ENCODE data around the gene WFIKKN1.
"Not testable (repeated sequence)": the region's sequence is repeated elsewhere in the genome, so short reads cannot be mapped to it uniquely, and the experiment has no call there.

Gene WFIKKN1

DNA sequence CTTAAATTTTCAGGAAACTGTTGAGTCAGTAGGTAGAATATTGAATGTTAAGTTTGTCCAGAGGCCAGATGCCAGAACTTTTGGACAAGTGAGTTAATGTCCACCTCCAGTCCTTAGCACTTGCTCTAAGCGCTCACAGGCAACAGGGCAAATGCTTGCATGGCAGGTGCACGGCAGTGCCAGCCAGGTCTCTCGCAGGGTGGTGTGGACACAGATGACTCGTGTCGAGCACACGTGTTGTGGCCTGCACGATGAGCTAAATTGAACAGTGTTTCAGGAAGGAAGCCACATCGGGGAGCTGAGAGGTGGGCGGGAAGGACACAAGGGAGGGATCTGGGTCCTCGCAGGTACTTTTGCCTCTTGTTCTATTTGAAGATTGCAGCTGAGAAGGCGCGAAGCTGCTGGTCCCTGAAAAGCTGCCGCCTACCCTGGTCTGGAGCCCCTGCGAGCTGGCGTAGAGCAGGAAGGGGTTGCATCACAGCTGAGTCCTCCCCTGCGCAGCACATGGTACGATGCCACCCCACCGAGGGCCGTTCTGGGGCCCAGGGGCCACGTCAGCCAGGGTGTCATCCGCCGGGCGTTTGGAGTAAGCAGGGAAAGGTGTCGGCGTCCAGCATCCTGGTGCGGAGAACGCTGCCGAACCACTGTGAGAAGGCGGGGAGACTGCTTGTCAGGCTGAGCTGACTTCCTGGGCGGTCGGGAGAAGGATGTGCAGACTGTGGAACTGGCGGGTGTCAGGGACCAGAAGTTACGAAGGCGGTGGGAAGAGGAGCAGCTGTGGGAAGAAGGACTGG lies 34.6 kb upstream of the WFIKKN1 start:
- no peak for DNase-seq

GRCh38 chr16:596736-597060 lies 34.1 kb upstream of the WFIKKN1 start:
- no peak for DNase-seq

- DNase-seq = not testable (repeated sequence)
Observed at GRCh38 chr16:597655-598054, 33.1 kb upstream of the WFIKKN1 start.

GRCh38 chr16:598823-599739 lies 31.7 kb upstream of the WFIKKN1 start:
- no peak for DNase-seq

DNA sequence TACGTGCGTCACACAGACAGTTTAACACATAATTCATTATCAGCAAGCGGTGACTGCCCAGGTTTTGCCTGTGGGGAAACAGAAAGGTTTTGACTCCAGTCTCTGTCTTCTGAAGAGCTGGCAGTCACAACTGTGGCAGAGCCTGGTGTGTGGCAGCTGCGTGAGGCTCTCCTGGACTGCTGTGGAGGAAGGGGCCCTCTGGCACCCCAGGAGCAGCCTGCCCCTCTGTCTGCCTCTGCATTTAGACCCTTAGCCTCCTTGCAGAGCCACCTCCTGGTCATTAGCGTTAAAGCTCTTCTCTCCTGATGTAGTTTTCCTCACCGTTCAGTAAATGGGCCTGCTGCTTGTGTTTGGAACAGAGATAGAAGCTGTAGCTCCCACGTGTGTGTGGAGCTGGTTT lies 30.0 kb upstream of the WFIKKN1 start:
- no peak for DNase-seq

- no peak for DNase-seq
Observed at GRCh38 chr16:603933-604332, 26.9 kb upstream of the WFIKKN1 start.

DNA sequence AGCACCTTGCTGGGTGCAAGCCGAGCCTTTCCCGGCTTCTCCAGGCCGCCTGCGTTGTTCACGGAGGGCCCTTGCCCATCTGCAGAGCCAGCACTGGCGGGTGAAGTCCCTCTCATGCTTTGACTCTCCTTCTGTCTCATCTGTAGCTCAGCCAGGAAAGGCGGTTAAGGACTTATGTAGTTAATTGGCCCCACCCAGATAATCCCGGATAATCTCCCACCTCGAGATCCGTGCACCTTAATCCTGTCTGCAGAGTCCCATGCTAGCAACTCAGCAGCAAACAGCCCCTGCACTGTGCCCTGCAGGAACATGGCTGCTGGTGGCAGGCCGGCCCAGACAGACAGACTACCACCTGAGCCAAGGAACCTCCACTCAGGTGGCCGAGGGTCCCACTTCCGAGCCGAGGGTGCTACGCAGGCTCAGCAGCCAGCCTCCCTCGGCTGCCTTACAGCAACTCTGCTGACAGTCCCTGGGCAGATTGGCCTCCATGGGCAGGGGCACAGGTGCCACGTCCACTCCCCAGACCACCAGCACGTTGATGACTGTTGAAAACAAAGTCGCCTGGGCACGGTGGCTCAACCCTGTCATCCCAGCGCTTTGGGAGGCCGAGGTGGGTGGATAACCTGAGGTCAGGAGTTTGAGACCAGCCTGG lies 24.0 kb upstream of the WFIKKN1 start:
- DNase-seq = no peak

DNA sequence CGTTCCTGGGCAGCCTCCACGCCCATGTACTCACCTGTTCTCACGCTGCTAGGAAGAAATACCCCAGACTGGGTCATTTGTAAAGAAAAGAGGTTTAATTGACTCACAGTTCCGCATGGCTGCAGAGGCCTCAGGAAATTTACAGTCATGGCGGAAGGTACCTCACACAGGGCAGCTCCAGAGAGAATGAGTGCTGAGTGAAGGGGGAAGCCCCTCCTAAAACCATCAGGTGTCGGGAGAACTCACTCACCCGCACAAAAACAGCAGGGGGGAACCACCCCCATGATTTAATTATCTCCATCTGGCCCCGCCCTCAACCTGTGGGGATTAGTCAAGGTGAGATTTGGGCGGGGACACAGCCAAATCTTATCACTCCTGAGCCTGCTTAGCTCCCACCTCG lies 22.8 kb upstream of the WFIKKN1 start:
- DNase-seq = no peak

- DNase-seq = no peak
Observed at GRCh38 chr16:609316-609715, 21.5 kb upstream of the WFIKKN1 start.

GRCh38 chr16:609984-610383 lies 20.8 kb upstream of the WFIKKN1 start:
- no peak for DNase-seq

DNA sequence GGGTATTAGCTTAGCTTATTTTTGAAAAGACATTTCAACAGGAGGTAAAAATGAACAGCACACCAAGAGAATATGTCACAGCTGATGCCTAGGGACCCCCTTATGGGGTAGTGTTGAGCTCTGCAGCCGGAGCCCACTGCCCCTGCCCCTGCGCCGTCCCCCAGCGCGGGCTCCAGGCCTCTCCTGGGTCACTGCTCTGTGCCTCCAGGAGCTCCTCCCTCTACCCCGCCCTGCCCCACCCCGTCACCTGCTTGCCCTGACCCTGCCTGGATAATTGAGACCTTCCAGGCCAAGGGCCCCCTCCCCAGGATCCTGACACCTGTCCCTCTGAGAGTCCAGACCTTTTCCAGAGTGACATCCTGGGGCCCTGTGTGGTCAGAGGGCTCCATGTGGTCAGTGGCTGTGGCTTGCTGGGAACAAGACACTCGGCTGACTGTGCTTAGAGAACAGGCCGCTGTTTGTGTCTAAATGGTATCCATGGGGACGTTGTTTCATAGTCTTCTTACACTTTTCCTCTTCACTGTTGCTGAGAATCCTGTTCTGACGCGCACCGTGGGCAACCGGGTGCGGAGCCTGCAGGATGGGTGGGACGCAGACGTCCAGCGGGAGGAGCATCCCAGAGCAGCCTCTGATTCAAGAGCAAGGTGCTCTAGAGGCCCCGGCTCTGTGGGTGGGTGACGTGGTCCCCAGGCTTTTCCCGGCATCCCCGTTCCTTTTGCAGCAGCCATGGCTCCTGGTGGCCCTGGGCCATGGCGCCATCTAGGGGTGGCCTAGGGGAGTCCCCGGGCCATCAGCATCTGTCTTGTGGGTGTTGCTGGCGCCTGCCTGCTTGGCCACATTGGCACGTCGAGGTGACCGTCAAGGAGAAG lies 20.0 kb upstream of the WFIKKN1 start:
- DNase-seq = no peak

DNA sequence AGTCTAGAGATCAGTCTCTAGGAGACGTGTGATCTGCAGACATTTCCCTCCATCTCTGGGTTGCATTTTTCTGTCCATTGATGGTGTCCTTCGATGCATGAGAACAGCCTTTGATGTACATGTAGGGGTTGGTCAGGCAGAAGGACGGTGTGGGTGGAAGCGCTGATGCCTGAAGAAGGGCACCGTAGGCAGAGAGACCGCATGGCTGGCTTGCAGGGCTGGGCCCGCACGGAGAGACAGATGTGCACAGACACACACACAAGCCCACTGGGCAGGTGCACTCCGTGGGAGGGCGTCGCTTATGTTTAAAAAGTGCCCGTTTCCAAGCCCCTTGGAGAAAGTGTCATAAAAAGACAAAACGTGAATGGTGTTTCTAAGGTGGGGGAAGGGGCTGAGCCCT lies 15.7 kb upstream of the WFIKKN1 start:
- DNase-seq = no peak

DNA sequence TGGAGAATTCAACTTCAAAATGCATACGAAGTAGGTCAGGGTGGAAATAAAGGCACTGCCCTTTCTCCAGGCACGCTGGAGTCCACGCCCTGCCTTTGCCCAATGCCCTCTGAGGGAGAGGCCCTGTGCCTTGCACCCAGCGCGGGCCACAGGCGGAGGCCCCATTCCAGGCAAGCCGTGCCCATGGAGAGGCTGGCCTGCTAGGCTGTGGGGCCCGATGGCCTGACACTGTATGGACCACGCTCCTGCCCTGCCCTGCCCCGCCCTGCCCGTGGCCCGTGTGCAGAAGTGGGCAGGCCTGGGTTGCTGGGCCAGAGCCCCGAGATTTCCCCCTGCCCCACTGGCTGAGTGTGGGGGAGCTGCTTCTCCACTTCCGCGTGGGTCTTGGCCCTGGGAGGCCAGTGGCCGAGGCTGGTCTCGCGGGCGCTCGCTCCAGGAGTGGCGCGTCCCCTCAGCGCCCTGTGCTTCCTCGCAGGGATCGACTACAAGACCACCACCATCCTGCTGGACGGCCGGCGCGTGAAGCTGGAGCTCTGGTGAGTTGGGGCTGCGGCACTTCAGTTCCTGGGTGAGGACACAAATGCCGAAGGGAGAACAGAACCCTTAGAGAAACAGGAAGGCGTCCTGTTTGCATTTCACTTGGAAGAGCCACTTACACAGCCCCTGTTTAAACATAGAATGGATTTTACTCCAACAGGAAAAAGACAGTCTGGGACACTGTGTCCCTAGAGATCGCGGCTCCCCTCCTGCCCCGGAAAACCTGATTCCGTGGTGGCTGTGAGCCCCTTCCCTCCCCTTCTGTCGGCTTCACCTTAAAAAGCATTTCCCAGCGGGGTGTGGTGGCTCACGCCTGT lies 13.8 kb upstream of the WFIKKN1 start:
- no peak for DNase-seq

GRCh38 chr16:617855-618254 lies 12.9 kb upstream of the WFIKKN1 start:
- DNase-seq = no peak

DNA sequence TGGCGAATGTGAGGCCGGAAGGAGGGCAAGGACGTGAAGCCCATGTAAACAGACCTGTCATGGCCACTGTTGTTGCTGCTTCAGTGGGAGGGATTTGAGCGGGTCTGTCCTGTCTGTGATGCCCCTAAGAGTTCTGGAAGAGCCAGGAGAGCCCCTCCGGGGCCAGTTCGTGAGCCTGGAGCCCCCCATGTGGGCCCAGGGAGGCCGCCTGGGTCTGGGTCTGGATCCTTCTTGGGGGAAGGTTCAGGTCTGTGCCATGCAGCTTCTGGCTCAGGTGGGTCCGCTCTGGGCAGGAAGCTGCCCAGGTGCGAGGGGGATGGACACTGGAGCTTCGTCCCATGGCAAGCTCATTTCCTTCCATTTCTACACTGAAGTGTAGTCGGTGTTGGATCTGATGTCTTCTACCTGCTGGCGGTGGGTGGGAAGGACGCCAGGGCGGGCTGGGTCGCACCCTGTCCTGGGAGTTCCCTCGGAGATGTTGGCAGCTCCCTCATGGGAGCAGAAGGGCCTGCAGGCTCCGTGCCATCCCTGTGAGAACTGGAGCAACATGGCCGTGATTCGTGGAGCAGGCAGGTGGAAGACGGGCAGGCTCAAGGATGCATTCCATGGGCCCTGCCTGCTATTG lies 11.2 kb upstream of the WFIKKN1 start:
- DNase-seq = no peak

GRCh38 chr16:620700-621525 lies 9.9 kb upstream of the WFIKKN1 start:
- DNase-seq = no peak

GRCh38 chr16:621526-622105 lies 9.2 kb upstream of the WFIKKN1 start:
- peak; percentile 25 for DNase-seq

- no peak for DNase-seq
Observed at GRCh38 chr16:622920-623280, 7.9 kb upstream of the WFIKKN1 start.

- no peak for DNase-seq
Observed at GRCh38 chr16:624526-625070, 6.2 kb upstream of the WFIKKN1 start.
